GM12892 (cell line): ENCODE measurements around the gene GRAMD1B.

ENCODE experiments used
- POLR2A ChIP-seq: IDR thresholded peaks from 2 replicates; pipeline ENCODE4 v1.6.1; 2011; ENCODE audit warnings: low read depth, low read length, control low read depth
- POLR2AphosphoS5 ChIP-seq: IDR thresholded peaks from 2 replicates; pipeline ENCODE4 v1.6.1; 2011; ENCODE audit warnings: low read depth, low read length, control low read depth
- TAF1 ChIP-seq: IDR thresholded peaks from 2 replicates; pipeline ENCODE4 v1.6.1; 2011; ENCODE audit warnings: low read depth, mild to moderate bottlenecking, control low read depth, low read length, borderline replicate concordance

GRCh38 chr11:123519797-123520193, 89.7 kb downstream of the GRAMD1B start:
- no peak for TF ChIP-seq POLR2AphosphoS5
- no peak for TF ChIP-seq POLR2A
- TF ChIP-seq TAF1: no peak
